GM11168 (cell line): ENCODE measurements around the gene VSTM2L.

ENCODE experiments used
- in situ Hi-C: fragments of 300-500 bp; cut with MboI; formaldehyde crosslinking; loops from one replicate; pipeline ENCODE4 v1.12.0; 2022; ENCODE audit warnings: low sequenced_read_pairs; ENCODE audit not compliant: unreplicated experiment

Gene VSTM2L

GRCh38 chr20:37915434-37915787 lies 12.5 kb downstream of the VSTM2L start:
- in situ Hi-C loops = no loop called here

- in situ Hi-C loops = no loop called here
These were observed 13.1 kb downstream of the VSTM2L start for GRCh38 chr20:37915800-37916570.

- in situ Hi-C loops = no loop called here
These were observed 14.5 kb downstream of the VSTM2L start for GRCh38 chr20:37917461-37917860.

- in situ Hi-C loops = no loop called here
These were observed 15.1 kb downstream of the VSTM2L start for GRCh38 chr20:37918035-37918434.

DNA sequence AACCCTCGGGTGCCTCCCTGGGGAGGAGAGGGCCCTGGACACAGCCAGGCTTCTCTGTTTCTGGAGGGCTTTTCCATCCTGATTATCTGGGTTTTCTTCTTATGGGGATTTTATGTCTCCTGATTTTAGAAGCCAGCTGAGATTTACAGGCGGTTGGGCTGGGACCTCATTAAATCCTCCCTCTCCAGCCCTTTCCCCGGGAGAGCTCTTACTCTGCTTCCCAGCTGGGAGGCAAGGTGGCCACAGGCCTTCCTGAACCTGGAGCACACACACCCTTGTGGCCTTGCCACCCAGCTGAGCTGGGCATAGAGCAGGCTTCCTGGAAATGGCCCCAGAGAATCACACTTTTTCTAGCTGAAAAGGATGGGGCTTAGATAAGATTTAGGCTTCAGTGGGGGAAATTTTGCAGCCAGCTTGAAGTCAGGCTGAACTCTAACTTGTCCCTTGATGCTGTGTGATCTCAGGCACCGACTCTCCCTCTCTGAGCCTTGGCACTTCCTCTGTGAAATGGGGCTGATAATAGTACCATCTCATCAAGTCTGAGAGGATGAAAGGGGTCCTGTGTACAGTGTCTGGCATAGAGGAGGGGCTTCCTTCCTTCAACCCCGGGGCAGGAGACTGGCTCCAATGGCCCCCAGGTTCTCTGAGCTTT lies 16.6 kb downstream of the VSTM2L start:
- in situ Hi-C loops = no loop called here

DNA sequence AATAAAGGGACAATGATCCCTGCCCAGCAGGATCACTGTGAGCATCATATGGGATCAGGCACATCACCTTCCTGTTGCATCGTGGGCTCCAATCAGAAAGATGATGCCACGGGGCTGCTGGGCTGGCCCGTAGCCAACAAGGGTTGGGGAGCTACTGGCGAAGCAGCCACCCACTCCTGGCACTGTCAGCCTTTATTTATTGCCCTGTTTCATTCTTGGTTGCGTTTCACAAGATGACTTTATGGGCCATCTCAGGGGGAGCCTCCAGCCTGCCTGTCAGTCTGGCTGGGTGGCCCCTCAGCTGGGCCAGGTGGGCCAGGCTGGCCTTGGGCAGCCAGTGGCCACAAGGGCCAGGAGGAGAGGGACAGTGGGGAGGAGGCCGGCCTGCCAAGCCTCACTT lies 17.3 kb downstream of the VSTM2L start:
- in situ Hi-C loops = no loop called here

GRCh38 chr20:37920679-37921322 lies 17.9 kb downstream of the VSTM2L start:
- in situ Hi-C loops = no loop called here

- in situ Hi-C loops = no loop called here
These were observed 18.5 kb downstream of the VSTM2L start for GRCh38 chr20:37921341-37921929.

DNA sequence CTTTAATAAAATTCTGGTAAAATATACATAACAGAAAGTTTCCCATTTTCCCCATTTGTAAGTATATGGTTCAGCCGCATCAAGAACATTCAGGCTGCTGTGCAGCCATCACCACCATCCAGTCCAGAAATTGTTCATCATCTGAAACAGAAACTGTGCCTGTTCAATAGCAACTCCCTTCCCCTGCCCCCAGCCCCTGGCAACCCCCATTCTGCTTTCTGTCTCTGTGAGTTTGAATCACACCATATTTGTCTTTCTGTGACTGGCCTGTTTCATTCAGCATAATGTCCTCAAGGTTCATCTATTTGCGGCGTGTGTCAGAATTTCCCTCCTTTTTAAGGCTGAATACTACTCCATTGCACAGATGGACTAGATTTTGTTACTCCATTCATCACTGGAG lies 19.1 kb downstream of the VSTM2L start:
- in situ Hi-C loops = no loop called here

DNA sequence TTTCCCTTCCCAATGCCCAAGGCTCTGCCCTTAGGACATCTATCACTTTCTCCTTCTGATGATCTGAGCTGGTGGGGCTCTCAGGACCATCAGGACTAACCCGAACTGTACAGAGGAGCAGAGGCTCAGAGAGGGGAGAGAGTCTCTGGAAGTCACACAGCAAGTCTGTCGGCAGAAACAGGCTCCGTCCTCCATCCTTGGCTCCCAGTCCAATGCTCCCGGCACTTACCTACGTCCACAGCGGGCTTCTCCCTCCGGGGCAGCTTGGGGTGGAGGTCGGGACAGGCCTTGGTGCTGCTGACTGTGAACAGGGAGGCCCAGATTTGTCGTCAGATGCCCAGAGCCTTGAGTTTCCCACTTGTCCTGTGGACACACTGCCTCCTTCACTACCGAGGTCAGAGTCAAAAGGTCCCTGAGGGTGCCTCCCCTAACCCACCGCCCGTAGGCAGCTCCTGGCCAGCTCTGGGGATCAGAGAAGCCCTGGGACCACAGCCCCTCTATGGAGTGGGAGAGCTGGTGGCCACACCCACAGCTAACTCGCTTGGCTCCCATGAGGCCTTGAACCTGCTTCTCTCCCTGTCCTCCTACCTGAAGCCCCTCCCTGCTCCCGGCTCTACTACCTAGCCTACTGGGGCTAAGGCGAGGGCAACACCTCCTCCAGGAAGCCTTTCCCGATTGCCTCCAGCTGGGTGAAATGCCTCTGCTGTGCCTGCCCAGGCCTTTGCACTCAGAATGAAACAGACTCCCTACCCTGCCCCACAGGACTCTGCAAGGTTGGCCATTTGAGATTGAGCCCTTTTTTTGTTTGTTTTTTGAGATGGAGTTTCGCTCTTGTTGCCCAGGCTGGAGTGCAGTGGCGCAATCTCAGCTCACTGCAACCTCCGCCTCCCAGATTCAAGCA lies 22.6 kb downstream of the VSTM2L start:
- in situ Hi-C loops = no loop called here

- in situ Hi-C loops = no loop called here
These were observed 23.7 kb downstream of the VSTM2L start for GRCh38 chr20:37926612-37927011.

- in situ Hi-C loops = no loop called here
These were observed 24.6 kb downstream of the VSTM2L start for GRCh38 chr20:37927410-37928095.

- in situ Hi-C loops = no loop called here
These were observed 26.2 kb downstream of the VSTM2L start for GRCh38 chr20:37928996-37929682.

GRCh38 chr20:37929683-37930014 lies 26.7 kb downstream of the VSTM2L start:
- in situ Hi-C loops = no loop called here

DNA sequence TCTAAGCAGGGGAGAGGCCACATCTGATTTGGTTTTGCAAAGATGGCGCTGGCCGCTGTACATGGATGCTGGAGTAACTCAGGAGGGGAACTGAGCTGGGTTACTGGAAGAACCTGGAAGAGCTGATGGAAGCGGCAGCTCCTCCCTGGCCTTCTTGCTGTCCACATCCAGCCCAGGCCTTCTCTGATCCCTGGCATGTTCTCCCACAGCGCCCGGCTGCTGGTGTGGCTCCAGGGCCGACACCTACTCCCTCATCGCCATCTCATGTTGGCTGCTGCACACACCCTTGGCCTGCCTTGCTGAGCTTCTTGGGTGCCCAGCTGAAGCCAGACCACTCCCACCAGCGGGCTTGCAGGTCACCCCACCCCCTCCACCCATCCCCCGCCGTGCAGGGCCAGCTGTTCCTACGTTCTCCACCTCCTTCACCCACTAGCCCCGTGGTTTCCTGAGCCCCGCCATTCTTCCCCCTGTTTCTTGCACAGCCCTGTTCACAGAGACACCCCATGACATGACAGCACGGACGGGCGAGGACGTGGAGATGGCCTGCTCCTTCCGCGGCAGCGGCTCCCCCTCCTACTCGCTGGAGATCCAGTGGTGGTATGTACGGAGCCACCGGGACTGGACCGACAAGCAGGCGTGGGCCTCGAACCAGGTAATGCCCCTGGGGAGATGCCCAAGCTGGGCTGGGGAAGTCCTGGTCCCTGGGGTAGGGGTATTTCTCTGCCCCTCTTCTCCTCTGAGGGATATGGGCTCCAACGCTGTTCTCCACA lies 28.4 kb downstream of the VSTM2L start:
- in situ Hi-C loops = no loop called here

DNA sequence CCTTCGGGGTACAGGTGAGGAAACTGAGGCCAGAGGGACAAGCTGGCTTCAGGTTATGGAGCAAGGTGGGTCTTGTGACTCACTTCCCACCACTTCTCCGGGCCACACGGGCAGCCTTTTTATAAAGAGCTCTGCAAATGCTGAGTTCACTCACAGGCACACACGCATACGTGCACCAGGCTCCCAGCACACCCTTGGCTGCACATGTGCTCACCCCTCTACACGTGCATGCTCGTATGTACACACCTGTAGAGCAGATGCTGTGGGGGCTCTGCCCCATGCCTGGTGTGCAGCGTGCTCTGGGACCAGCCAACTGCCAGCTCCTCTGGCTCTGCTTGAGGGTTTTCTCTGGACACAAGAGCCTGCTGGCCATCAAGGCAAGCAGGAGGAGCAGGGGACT lies 29.1 kb downstream of the VSTM2L start:
- in situ Hi-C loops = no loop called here

- in situ Hi-C loops = no loop called here
These were observed 30.0 kb downstream of the VSTM2L start for GRCh38 chr20:37932919-37933318.
